Thoracic aorta (tissue), 2 donors: Measurements from ENCODE around the gene NPLOC4. TPM values are rescaled to one million over a fixed set of nuclear protein-coding genes. Genes with fewer than 3 reads are reported as not detected.
A peak's percentile ranks its signal among the peaks of the same experiment; 100 is the strongest.

Experiments used
- ATAC-seq: fragments of 150-250 bp; one replicate; pipeline ENCODE4 v1.8.0; 2017; ENCODE audit warnings: low read depth; ENCODE audit not compliant: insufficient number of reproducible peaks, low FRiP score
- DNase-seq: peaks from one replicate; pipeline ENCODE4 v3.0.0-alpha.2; 2020; ENCODE audit warnings: low spot score
- H3K27ac ChIP-seq, 2 donors: fragments of 200-600 bp; sonication (generic); 1 replicate in 1 of 2; 2 replicates in 1 of 2; pipeline ENCODE4 v1.5.1; 2016; ENCODE audit warnings: mild to moderate bottlenecking in 2 of 2, moderate library complexity in 2 of 2
- H3K27me3 ChIP-seq: fragments of 200-600 bp; sonication (generic); replicated peaks from 2 replicates; pipeline ENCODE4 v1.6.0; 2016; ENCODE audit warnings: mild to moderate bottlenecking; ENCODE audit not compliant: insufficient read depth
- H3K36me3 ChIP-seq: fragments of 200-600 bp; sonication (generic); one replicate; pipeline ENCODE4 v1.5.1; 2016
- H3K4me1 ChIP-seq, 2 donors: fragments of 200-600 bp; sonication (generic); 1 replicate in 1 of 2; 2 replicates in 1 of 2; pipeline versions ENCODE4 v1.5.1 to v1.6.0; 2016; ENCODE audit warnings: low read depth in 2 of 2, mild to moderate bottlenecking in 1 of 2; ENCODE audit not compliant: control insufficient read depth in 1 of 2
- H3K4me3 ChIP-seq: fragments of 200-600 bp; sonication (generic); 2 replicates; pipeline ENCODE4 v1.5.1; 2016; ENCODE audit warnings: mild to moderate bottlenecking
- H3K9me3 ChIP-seq: fragments of 200-600 bp; sonication (generic); 2 replicates; pipeline ENCODE4 v1.5.1; 2016
- total RNA-seq, 2 donors: library from RNA; depleted of rRNA; stranded (reverse); fragments of >200 nt; gene quantifications; one replicate each; pipeline versions ENCODE4 v1.1.0 to v1.2.3, GENCODE V29; 2016
- TF ChIP-seq, protein P1 (sequence below): fragments of 200-600 bp; sonication (generic); IDR thresholded peaks from one replicate; pipeline ENCODE4 v1.5.1; 2019; ENCODE audit warnings: antibody characterized with exemption

NPLOC4 gene
- total RNA-seq, 2 donors from 2014 or later, result 77.3 to 105 TPM

DNA sequence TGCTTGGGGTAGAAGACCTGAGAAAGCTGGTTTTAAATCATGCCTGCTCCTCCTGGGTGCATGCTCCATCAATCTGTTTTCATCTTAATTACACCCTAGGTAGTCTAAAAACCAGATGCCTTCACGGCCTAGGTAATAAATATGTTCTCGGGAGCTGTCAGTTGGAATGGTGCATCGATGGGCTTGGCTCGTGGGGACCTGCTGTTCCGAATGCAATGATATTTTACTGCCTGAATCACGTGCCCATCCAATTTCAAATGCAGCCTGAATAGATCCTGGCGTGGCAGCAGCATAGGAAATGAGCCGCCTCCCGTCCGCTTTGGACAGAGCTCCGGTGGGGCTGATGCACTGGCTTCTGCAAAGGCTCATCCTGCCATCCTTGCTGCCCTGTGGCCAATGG, 65.9 kb downstream of the NPLOC4 start:
- Histone ChIP-seq H3K4me1 (peaks cover 25 to 37% of the 10 kb centered on the region in 2 donors), H3K27ac (peak overlapping the region in 1 of 2 donors; percentile 93), H3K4me3 (no peak overlapping the region), H3K36me3 (peaks cover 23% of the 10 kb centered on the region), H3K27me3 (no peaks in the 10 kb centered on the region), H3K9me3 (no peaks in the 10 kb centered on the region)
- DNase-seq (no peak), ATAC-seq (no peak)
- TF ChIP-seq, protein P1, sequence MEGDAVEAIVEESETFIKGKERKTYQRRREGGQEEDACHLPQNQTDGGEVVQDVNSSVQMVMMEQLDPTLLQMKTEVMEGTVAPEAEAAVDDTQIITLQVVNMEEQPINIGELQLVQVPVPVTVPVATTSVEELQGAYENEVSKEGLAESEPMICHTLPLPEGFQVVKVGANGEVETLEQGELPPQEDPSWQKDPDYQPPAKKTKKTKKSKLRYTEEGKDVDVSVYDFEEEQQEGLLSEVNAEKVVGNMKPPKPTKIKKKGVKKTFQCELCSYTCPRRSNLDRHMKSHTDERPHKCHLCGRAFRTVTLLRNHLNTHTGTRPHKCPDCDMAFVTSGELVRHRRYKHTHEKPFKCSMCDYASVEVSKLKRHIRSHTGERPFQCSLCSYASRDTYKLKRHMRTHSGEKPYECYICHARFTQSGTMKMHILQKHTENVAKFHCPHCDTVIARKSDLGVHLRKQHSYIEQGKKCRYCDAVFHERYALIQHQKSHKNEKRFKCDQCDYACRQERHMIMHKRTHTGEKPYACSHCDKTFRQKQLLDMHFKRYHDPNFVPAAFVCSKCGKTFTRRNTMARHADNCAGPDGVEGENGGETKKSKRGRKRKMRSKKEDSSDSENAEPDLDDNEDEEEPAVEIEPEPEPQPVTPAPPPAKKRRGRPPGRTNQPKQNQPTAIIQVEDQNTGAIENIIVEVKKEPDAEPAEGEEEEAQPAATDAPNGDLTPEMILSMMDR, result no peak

DNA sequence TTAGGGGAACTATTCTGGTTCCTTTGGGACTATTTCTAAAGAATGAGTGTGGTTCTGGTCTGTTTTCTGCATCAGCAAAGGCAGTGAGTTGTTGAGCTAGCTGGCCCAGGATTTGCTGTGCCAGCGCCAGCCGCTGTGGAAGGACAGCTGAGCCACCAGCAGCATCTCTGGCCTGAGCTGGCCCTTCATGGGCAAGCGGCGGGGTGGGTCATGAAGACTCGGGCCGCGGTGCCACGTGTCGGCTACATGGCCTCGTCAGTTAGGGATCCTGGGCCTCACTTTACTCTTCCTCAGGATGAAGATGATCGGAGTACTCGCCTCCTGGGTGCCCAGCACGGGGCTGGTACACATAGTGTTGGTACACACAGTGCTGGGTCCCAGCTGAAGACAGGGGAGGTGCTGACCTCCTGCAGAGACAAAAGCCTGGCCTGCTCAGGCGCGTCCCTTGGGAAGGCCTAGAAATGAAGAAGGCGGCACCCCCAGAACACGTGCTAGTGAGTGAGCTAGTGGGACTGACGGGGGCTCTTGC, 66.9 kb downstream of the NPLOC4 start:
- DNase-seq (no peak), ATAC-seq (no peak)
- H3K36me3 ChIP-seq, result peaks cover 23% of the 10 kb centered on the region
- H3K9me3 ChIP-seq, result no peaks in the 10 kb centered on the region
- no peak overlapping the region for H3K4me3 ChIP-seq
- TF ChIP-seq, protein P1, result no peak
- H3K27ac ChIP-seq, result peak overlapping the region in 1 of 2 donors; percentile 93
- peaks cover 31 to 40% of the 10 kb centered on the region in 2 donors for H3K4me1 ChIP-seq
- no peaks in the 10 kb centered on the region for H3K27me3 ChIP-seq

DNA sequence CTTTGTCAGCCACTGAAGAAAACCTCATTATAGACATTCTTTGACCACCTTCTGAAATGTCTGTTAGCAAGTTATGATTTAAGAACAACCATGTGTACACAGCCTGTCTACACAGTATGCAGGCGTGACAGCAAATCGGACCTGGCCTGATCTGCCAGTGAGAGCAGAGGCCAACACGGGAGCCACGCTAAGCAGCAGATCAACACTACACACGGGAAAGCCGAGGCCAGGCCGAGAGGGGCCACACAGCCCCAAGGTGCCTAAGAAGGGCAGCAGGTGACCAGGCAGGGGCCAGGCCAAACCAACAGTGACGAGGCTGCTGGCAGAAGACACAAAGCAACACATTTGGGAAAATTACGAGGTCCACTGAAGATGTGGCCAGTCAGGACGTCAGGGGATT, 68.5 kb downstream of the NPLOC4 start:
- Histone ChIP-seq H3K4me3 (no peak overlapping the region), H3K27ac (peak overlapping the region; percentile 93 to 96), H3K27me3 (no peaks in the 10 kb centered on the region), H3K9me3 (no peaks in the 10 kb centered on the region), H3K36me3 (peaks cover 24% of the 10 kb centered on the region), H3K4me1 (peaks cover 43 to 56% of the 10 kb centered on the region in 2 donors)
- no peak for ATAC-seq
- TF ChIP-seq, protein P1, result no peak
- no peak for DNase-seq

DNA sequence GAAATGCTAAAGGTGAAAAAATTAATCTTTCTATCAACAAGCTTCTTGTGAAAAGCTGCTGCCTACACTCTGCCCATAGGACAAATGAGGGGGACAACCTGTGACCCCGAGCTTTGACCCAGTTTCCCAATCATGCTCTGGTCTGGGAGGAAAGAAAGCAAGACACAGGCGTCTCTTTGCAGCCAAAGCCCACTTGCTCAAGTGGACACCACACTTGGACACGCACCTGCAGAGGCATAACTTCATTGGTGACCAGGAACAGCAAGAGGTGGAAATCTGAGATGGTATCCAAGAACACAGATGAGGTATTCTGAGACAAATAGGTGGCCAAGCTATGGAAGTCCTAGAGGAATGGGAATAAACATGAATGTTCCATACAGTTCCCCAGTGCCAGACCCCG, 69.7 kb downstream of the NPLOC4 start:
- H3K36me3 ChIP-seq, result peaks cover 35% of the 10 kb centered on the region
- no peaks in the 10 kb centered on the region for H3K27me3 ChIP-seq
- H3K4me1 ChIP-seq, result peaks cover 45 to 68% of the 10 kb centered on the region in 2 donors
- H3K9me3 ChIP-seq, result no peaks in the 10 kb centered on the region
- no peak for DNase-seq
- TF ChIP-seq, protein P1, result no peak
- no peak for ATAC-seq
- peak overlapping the region; percentile 93 to 96 for H3K27ac ChIP-seq
- peak overlapping the region; percentile 64 for H3K4me3 ChIP-seq

DNA sequence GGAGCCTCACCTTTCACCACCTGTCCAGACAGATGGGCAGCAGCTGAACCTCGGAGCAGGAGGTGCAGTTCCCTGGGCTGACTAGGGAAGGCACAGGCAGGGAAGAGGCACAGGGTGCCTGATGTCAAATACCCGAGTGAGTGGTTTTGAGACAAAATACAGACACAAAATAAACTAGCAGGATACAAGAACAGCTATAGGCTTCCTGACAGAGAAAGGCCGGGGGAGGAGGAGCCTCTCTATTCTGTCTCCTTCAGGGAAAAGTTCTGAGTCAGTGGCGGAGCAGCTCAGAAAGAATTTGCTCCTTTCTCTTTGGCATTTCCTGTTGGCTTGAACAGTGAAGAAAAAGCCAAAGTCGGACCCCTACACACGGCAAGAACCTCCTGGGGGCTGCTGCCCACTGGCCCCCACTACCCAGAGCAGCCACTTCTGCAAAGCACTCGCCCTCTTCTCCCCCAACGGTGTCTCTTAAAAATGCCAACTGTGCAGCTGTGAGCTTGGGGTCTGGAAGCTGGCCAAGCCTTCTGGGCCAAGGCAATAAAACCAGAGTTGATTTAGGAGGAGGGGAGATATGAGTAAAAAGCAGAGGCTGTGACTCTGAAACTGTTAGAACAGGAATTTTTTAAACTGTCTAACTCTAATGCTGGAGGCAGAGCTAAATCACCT, 70.3 kb downstream of the NPLOC4 start:
- ATAC-seq (peak; percentile 58), DNase-seq (peak; percentile 64)
- peak overlapping the region; percentile 64 for H3K4me3 ChIP-seq
- H3K27ac ChIP-seq, result peak overlapping the region; percentile 93 to 96
- H3K4me1 ChIP-seq, result peaks cover 45 to 71% of the 10 kb centered on the region in 2 donors
- H3K27me3 ChIP-seq, result no peaks in the 10 kb centered on the region
- H3K9me3 ChIP-seq, result no peaks in the 10 kb centered on the region
- TF ChIP-seq, protein P1, result peak; percentile 19
- H3K36me3 ChIP-seq, result peaks cover 32% of the 10 kb centered on the region
